Osteoblast (primary cell): Measurements from ENCODE around the gene LRRK1. TPM values are rescaled to one million over a fixed set of nuclear protein-coding genes. Genes with fewer than 3 reads are reported as not detected.
A peak's percentile ranks its signal among the peaks of the same experiment; 100 is the strongest.

Experiments
- DNase-seq: peaks from one replicate; pipeline ENCODE4 v3.0.0; 2011; ENCODE audit warnings: low spot score, mixed read lengths; ENCODE audit not compliant: insufficient read length; ENCODE audit errors: missing footprints
- H2AFZ ChIP-seq: 2 replicates; pipeline ENCODE4 v1.6.0; 2011; ENCODE audit warnings: mild to moderate bottlenecking, low read length
- H3K27ac ChIP-seq: 2 replicates; pipeline ENCODE4 v1.5.1; 2011; ENCODE audit warnings: mild to moderate bottlenecking, low read depth, low read length, moderate library complexity
- H3K27me3 ChIP-seq: 2 replicates; pipeline ENCODE4 v1.6.0; 2012; ENCODE audit warnings: mild to moderate bottlenecking, control low read depth, inconsistent platforms, low read length, moderate library complexity; ENCODE audit not compliant: insufficient read depth
- H3K36me3 ChIP-seq: 2 replicates; pipeline ENCODE4 v1.5.1; 2011; ENCODE audit warnings: mild to moderate bottlenecking, low read length, control low read depth, moderate library complexity; ENCODE audit not compliant: insufficient read depth
- H3K4me1 ChIP-seq: 2 replicates; pipeline ENCODE4 v1.5.1; 2011; ENCODE audit warnings: mild to moderate bottlenecking, low read length, control low read depth, moderate library complexity; ENCODE audit not compliant: insufficient read depth
- H3K4me2 ChIP-seq: 2 replicates; pipeline ENCODE4 v1.6.0; 2011; ENCODE audit warnings: mild to moderate bottlenecking, low read length; ENCODE audit not compliant: insufficient read depth
- H3K4me3 ChIP-seq: fragments of 200-600 bp; sonication (generic); 3 replicates; pipeline ENCODE4 v1.5.1; 2012; ENCODE audit warnings: mild to moderate bottlenecking, low read length, inconsistent platforms; ENCODE audit not compliant: insufficient read depth
- H3K79me2 ChIP-seq: 2 replicates; pipeline ENCODE4 v1.6.0; 2012; ENCODE audit warnings: mild to moderate bottlenecking, low read length, control low read depth, inconsistent platforms; ENCODE audit not compliant: insufficient read depth
- H3K9me3 ChIP-seq: 2 replicates; pipeline ENCODE4 v1.5.1; 2011; ENCODE audit warnings: low read depth, low read length, control low read depth
- H4K20me1 ChIP-seq: 2 replicates; pipeline ENCODE4 v1.6.0; 2012; ENCODE audit warnings: mild to moderate bottlenecking, low read length, control low read depth; ENCODE audit not compliant: insufficient read depth
- total RNA-seq: library from RNA; depleted of rRNA; stranded (reverse); fragments of >200 nt; gene quantifications from 2 replicates; pipeline ENCODE4 v1.2.3, GENCODE V29; 2012
- TF ChIP-seq, protein P1 (sequence below): IDR thresholded peaks from 2 replicates; pipeline ENCODE4 v1.5.1; 2011; ENCODE audit warnings: mild to moderate bottlenecking, low read depth, low read length, moderate library complexity; ENCODE audit errors: extremely low read depth

LRRK1 gene
- total RNA-seq, 1 donor: 15.2 TPM

GRCh38 chr15:100998630-100999029, 79.5 kb downstream of the LRRK1 start:
- DNase-seq: no peak
- H3K4me2 ChIP-seq: no peak overlapping the region
- peaks cover 3% of the 10 kb centered on the region for H3K36me3 ChIP-seq
- no peak overlapping the region for H3K4me3 ChIP-seq
- peaks cover 21% of the 10 kb centered on the region for H3K4me1 ChIP-seq
- H3K79me2 ChIP-seq: no peaks in the 10 kb centered on the region
- H2AFZ ChIP-seq: no peak overlapping the region
- H3K27ac ChIP-seq: peak overlapping the region; percentile 88
- H3K9me3 ChIP-seq: no peaks in the 10 kb centered on the region
- TF ChIP-seq, protein P1, sequence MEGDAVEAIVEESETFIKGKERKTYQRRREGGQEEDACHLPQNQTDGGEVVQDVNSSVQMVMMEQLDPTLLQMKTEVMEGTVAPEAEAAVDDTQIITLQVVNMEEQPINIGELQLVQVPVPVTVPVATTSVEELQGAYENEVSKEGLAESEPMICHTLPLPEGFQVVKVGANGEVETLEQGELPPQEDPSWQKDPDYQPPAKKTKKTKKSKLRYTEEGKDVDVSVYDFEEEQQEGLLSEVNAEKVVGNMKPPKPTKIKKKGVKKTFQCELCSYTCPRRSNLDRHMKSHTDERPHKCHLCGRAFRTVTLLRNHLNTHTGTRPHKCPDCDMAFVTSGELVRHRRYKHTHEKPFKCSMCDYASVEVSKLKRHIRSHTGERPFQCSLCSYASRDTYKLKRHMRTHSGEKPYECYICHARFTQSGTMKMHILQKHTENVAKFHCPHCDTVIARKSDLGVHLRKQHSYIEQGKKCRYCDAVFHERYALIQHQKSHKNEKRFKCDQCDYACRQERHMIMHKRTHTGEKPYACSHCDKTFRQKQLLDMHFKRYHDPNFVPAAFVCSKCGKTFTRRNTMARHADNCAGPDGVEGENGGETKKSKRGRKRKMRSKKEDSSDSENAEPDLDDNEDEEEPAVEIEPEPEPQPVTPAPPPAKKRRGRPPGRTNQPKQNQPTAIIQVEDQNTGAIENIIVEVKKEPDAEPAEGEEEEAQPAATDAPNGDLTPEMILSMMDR: no peak
- no peaks in the 10 kb centered on the region for H3K27me3 ChIP-seq
- H4K20me1 ChIP-seq: no peaks in the 10 kb centered on the region

DNA sequence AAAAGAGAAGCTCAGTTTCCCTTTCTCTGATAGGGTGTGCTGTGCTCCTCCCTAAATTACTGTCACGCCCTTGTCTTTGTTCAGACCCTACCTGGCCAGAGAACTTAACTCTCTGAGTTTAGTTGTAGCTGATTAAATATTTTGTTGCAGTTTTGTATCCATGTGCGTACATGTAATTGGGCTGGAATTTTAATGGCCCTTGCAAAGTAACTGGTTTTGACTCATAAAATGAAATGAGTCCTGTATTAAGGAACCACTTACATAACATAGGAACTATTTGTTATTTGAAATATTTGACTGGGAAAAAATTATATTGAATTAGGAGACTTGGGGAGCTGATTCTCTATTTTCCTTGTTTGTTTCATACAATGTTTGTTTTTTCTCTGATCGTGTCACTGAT, 80.2 kb downstream of the LRRK1 start:
- H3K36me3 ChIP-seq: peaks cover 3% of the 10 kb centered on the region

DNA sequence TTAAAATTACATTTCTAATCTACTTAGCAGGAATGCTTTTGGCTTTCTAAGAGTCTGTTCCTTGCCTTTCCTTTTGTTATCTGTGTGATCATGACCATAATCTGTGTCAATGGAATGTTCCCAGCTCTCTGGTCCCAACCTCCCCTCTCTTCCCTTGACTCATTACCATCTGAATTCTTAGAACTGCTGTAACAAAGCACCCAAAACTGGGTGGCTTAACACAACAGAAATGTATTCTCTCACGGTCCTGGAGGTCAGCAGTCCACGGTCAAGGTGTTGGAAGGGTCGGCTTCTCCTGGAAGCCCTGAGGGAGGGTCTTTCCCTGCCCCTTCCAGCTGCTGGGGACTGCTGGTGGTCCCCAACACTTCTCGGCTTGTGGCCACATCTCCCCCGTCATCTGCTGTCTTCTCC, 81.1 kb downstream of the LRRK1 start:
- DNase-seq: peak; percentile 87
- Histone ChIP-seq H3K36me3 (peaks cover 3% of the 10 kb centered on the region), H3K27ac (peak overlapping the region; percentile 88), H3K4me2 (peak overlapping the region; percentile 30), H3K9me3 (no peaks in the 10 kb centered on the region), H4K20me1 (no peaks in the 10 kb centered on the region), H3K79me2 (no peaks in the 10 kb centered on the region), H2AFZ (no peak overlapping the region), H3K4me3 (no peak overlapping the region), H3K4me1 (peaks cover 21% of the 10 kb centered on the region), H3K27me3 (no peaks in the 10 kb centered on the region)
- TF ChIP-seq, protein P1: no peak

More for the DNA sequence above, 80.2 kb downstream of the LRRK1 start:
- no peak for DNase-seq
- Histone ChIP-seq H2AFZ (peak overlapping the region; percentile 15), H3K79me2 (no peaks in the 10 kb centered on the region), H3K27ac (peak overlapping the region; percentile 88), H3K4me3 (no peak overlapping the region), H3K9me3 (no peaks in the 10 kb centered on the region), H4K20me1 (no peaks in the 10 kb centered on the region), H3K4me1 (peaks cover 21% of the 10 kb centered on the region), H3K4me2 (peak overlapping the region; percentile 49), H3K27me3 (no peaks in the 10 kb centered on the region)
- TF ChIP-seq, protein P1: no peak

- Histone ChIP-seq H3K4me2 (no peak overlapping the region), H4K20me1 (no peaks in the 10 kb centered on the region), H3K4me1 (peaks cover 21% of the 10 kb centered on the region), H3K79me2 (no peaks in the 10 kb centered on the region), H3K27ac (peak overlapping the region; percentile 88), H3K36me3 (peaks cover 3% of the 10 kb centered on the region), H3K27me3 (no peaks in the 10 kb centered on the region), H3K4me3 (no peak overlapping the region), H3K9me3 (no peaks in the 10 kb centered on the region), H2AFZ (no peak overlapping the region)
- TF ChIP-seq, protein P1: no peak
- DNase-seq: no peak
Measured at GRCh38 chr15:101001056-101001455, 81.9 kb downstream of the LRRK1 start.
